ENCODE measurements around the gene TNPO2. TPM values are rescaled to one million over a fixed set of nuclear protein-coding genes. Genes with fewer than 3 reads are reported as not detected.

TNPO2 gene
- total and polyA plus RNA-seq, 2 experiments from 2014 or later = 37.1 to 83.0 TPM

DNA sequence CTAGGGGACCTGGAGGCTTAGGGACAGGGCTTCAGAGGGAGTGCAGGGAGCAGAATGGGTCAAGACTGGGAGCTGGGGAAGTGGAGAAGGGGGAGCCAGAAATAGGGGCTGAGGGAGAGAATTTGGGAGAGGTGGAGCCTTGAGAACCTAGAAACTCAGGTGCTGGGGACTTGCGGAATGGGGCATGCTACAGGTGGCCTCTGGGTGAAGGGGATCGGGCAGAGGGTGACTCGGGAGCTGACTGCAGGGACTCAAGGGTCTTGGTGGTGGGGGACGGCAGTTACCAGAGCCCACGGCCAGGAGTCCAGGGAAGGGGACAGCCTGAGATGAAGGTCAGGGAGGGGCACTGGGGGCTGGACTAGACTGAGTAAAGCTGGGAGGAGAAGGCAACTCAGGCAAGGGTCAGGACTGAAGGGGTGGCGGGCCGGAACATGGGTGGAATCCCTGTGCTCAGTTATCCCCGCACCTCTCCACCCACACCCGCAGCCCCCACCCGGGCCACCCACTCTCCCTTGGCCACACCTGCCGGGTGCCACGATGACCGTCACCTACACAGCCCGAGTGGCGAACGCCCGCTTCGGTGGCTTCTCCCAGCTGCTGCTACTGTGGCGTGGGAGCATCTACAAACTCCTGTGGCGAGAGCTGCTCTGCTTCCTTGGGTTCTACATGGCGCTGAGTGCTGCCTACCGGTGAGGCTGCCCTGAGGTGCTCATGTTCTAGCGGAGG lies 28.5 kb upstream of the TNPO2 start:
- no peaks in the 10 kb centered on the region; the same call in 1 of the 2 replicates for H3K4me1 ChIP-seq (ENCODE audit: insufficient read depth)
- no peaks in the 10 kb centered on the region for H3K79me2 ChIP-seq (replicated peaks; ENCODE audit: insufficient read depth)
- no peaks in the 10 kb centered on the region for H3K36me3 ChIP-seq (ENCODE audit: insufficient read depth)
- peak overlapping the region; percentile 86 for H2AFZ ChIP-seq
- H3K4me3 ChIP-seq = peak overlapping the region; percentile 70
- peak; percentile 15 for ATAC-seq
- no peaks in the 10 kb centered on the region for H3K9me2 ChIP-seq (ENCODE audit: insufficient read depth)
- Mint-ChIP-seq H3K9me3 (no peaks in the 10 kb centered on the region), H3K27ac (no peak overlapping the region), H3K4me3 (peak overlapping the region; percentile 66), H3K36me3 (ENCODE audit: low read depth) (peaks cover 12% of the 10 kb centered on the region), H3K4me1 (peaks cover 14% of the 10 kb centered on the region; the same call in 2 of the 3 replicates), H3K27me3 (ENCODE audit: insufficient read depth, low read depth, poor library complexity) (peaks cover 23% of the 10 kb centered on the region)
- TF ChIP-seq POLR2AphosphoS5 (IDR thresholded peaks at IDR 0.05; ENCODE audit: low read depth) = no peak
- no peak for TF ChIP-seq EZH2phosphoT487 (IDR thresholded peaks at IDR 0.05; ENCODE audit: unreplicated experiment)
- TF ChIP-seq EZH2 (IDR thresholded peaks at IDR 0.05; ENCODE audit: low read depth, unreplicated experiment) = no peak
- TF ChIP-seq CREB1 (CRISPR knock-in tag; IDR thresholded peaks at IDR 0.05; ENCODE audit: low read depth) = no peak
- TF ChIP-seq, protein P1, sequence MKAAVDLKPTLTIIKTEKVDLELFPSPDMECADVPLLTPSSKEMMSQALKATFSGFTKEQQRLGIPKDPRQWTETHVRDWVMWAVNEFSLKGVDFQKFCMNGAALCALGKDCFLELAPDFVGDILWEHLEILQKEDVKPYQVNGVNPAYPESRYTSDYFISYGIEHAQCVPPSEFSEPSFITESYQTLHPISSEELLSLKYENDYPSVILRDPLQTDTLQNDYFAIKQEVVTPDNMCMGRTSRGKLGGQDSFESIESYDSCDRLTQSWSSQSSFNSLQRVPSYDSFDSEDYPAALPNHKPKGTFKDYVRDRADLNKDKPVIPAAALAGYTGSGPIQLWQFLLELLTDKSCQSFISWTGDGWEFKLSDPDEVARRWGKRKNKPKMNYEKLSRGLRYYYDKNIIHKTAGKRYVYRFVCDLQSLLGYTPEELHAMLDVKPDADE (IDR thresholded peaks at IDR 0.05) = no peak
- TF ChIP-seq, protein P2, sequence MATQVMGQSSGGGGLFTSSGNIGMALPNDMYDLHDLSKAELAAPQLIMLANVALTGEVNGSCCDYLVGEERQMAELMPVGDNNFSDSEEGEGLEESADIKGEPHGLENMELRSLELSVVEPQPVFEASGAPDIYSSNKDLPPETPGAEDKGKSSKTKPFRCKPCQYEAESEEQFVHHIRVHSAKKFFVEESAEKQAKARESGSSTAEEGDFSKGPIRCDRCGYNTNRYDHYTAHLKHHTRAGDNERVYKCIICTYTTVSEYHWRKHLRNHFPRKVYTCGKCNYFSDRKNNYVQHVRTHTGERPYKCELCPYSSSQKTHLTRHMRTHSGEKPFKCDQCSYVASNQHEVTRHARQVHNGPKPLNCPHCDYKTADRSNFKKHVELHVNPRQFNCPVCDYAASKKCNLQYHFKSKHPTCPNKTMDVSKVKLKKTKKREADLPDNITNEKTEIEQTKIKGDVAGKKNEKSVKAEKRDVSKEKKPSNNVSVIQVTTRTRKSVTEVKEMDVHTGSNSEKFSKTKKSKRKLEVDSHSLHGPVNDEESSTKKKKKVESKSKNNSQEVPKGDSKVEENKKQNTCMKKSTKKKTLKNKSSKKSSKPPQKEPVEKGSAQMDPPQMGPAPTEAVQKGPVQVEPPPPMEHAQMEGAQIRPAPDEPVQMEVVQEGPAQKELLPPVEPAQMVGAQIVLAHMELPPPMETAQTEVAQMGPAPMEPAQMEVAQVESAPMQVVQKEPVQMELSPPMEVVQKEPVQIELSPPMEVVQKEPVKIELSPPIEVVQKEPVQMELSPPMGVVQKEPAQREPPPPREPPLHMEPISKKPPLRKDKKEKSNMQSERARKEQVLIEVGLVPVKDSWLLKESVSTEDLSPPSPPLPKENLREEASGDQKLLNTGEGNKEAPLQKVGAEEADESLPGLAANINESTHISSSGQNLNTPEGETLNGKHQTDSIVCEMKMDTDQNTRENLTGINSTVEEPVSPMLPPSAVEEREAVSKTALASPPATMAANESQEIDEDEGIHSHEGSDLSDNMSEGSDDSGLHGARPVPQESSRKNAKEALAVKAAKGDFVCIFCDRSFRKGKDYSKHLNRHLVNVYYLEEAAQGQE (IDR thresholded peaks at IDR 0.05; ENCODE audit: unreplicated experiment) = no peak
- TF ChIP-seq, protein P3, sequence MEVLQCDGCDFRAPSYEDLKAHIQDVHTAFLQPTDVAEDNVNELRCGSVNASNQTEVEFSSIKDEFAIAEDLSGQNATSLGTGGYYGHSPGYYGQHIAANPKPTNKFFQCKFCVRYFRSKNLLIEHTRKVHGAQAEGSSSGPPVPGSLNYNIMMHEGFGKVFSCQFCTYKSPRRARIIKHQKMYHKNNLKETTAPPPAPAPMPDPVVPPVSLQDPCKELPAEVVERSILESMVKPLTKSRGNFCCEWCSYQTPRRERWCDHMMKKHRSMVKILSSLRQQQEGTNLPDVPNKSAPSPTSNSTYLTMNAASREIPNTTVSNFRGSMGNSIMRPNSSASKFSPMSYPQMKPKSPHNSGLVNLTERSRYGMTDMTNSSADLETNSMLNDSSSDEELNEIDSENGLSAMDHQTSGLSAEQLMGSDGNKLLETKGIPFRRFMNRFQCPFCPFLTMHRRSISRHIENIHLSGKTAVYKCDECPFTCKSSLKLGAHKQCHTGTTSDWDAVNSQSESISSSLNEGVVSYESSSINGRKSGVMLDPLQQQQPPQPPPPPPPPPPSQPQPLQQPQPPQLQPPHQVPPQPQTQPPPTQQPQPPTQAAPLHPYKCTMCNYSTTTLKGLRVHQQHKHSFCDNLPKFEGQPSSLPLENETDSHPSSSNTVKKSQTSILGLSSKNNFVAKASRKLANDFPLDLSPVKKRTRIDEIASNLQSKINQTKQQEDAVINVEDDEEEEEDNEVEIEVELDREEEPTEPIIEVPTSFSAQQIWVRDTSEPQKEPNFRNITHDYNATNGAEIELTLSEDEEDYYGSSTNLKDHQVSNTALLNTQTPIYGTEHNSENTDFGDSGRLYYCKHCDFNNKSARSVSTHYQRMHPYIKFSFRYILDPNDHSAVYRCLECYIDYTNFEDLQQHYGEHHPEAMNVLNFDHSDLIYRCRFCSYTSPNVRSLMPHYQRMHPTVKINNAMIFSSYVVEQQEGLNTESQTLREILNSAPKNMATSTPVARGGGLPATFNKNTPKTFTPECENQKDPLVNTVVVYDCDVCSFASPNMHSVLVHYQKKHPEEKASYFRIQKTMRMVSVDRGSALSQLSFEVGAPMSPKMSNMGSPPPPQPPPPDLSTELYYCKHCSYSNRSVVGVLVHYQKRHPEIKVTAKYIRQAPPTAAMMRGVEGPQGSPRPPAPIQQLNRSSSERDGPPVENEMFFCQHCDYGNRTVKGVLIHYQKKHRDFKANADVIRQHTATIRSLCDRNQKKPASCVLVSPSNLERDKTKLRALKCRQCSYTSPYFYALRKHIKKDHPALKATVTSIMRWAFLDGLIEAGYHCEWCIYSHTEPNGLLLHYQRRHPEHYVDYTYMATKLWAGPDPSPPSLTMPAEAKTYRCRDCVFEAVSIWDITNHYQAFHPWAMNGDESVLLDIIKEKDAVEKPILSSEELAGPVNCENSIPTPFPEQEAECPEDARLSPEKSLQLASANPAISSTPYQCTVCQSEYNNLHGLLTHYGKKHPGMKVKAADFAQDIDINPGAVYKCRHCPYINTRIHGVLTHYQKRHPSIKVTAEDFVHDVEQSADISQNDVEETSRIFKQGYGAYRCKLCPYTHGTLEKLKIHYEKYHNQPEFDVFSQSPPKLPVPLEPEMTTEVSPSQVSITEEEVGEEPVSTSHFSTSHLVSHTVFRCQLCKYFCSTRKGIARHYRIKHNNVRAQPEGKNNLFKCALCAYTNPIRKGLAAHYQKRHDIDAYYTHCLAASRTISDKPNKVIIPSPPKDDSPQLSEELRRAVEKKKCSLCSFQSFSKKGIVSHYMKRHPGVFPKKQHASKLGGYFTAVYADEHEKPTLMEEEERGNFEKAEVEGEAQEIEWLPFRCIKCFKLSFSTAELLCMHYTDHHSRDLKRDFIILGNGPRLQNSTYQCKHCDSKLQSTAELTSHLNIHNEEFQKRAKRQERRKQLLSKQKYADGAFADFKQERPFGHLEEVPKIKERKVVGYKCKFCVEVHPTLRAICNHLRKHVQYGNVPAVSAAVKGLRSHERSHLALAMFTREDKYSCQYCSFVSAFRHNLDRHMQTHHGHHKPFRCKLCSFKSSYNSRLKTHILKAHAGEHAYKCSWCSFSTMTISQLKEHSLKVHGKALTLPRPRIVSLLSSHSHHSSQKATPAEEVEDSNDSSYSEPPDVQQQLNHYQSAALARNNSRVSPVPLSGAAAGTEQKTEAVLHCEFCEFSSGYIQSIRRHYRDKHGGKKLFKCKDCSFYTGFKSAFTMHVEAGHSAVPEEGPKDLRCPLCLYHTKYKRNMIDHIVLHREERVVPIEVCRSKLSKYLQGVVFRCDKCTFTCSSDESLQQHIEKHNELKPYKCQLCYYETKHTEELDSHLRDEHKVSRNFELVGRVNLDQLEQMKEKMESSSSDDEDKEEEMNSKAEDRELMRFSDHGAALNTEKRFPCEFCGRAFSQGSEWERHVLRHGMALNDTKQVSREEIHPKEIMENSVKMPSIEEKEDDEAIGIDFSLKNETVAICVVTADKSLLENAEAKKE (CRISPR knock-in tag; IDR thresholded peaks at IDR 0.05) = no peak
- TF ChIP-seq NANOG (IDR thresholded peaks at IDR 0.05; ENCODE audit: borderline replicate concordance) = no peak
- TF ChIP-seq, protein P4, sequence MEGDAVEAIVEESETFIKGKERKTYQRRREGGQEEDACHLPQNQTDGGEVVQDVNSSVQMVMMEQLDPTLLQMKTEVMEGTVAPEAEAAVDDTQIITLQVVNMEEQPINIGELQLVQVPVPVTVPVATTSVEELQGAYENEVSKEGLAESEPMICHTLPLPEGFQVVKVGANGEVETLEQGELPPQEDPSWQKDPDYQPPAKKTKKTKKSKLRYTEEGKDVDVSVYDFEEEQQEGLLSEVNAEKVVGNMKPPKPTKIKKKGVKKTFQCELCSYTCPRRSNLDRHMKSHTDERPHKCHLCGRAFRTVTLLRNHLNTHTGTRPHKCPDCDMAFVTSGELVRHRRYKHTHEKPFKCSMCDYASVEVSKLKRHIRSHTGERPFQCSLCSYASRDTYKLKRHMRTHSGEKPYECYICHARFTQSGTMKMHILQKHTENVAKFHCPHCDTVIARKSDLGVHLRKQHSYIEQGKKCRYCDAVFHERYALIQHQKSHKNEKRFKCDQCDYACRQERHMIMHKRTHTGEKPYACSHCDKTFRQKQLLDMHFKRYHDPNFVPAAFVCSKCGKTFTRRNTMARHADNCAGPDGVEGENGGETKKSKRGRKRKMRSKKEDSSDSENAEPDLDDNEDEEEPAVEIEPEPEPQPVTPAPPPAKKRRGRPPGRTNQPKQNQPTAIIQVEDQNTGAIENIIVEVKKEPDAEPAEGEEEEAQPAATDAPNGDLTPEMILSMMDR (conservative IDR thresholded peaks at IDR 0.05; ENCODE audit: low read depth in 2 of 2) = no peak
- TF ChIP-seq ZNF114 (CRISPR knock-in tag; IDR thresholded peaks at IDR 0.05) = no peak
- TF ChIP-seq JUNB (IDR thresholded peaks at IDR 0.05; ENCODE audit: unreplicated experiment) = no peak
- TF ChIP-seq ZNF331 (CRISPR knock-in tag; IDR thresholded peaks at IDR 0.05; ENCODE audit: low read depth) = no peak
- no peak for TF ChIP-seq STAT1 (IDR thresholded peaks at IDR 0.05; ENCODE audit: unreplicated experiment)
- H3K27ac ChIP-seq (ENCODE audit: low read depth) = no peak overlapping the region
- H3K27me3 ChIP-seq (ENCODE audit: insufficient read depth) = peaks cover 11% of the 10 kb centered on the region; the same call in 1 of the 2 replicates
- H3F3A ChIP-seq (replicated peaks; ENCODE audit: low read depth) = no peaks in the 10 kb centered on the region
- peak overlapping the region; percentile 89 for H3K4me2 ChIP-seq
- DNase-seq (ENCODE audit: low spot score) = no peak
- H4K20me1 ChIP-seq (replicated peaks; ENCODE audit: insufficient read depth) = no peaks in the 10 kb centered on the region; the same call in 1 of the 2 replicates

All from GM23338 (cell line).